G401.6 (cell line): ENCODE measurements around the gene GRID1.
"Not testable (repeated sequence)": the region's sequence is repeated elsewhere in the genome, so short reads cannot be mapped to it uniquely, and the experiment has no call there.

Experiments
- FAIRE-seq: peaks from 2 replicates; lab custom pipeline; 2012; peaks lifted over from hg19 to GRCh38; lab: Jason Lieb, UNC

The GRID1 gene

GRCh38 chr10:85788570-85788969, 578.0 kb downstream of the GRID1 start:
- no peak for FAIRE-seq

GRCh38 chr10:85787881-85788280, 578.7 kb downstream of the GRID1 start:
- no peak for FAIRE-seq

GRCh38 chr10:85787393-85787792, 579.2 kb downstream of the GRID1 start:
- FAIRE-seq, result no peak

GRCh38 chr10:85786401-85786899, 580.1 kb downstream of the GRID1 start:
- no peak for FAIRE-seq

- FAIRE-seq, result no peak
Measured at GRCh38 chr10:85784792-85785191, 581.8 kb downstream of the GRID1 start.

- no peak for FAIRE-seq
Measured at GRCh38 chr10:85781404-85781803, 585.2 kb downstream of the GRID1 start.

- no peak for FAIRE-seq
Measured at GRCh38 chr10:85778074-85778473, 588.5 kb downstream of the GRID1 start.

- FAIRE-seq, result no peak
Measured at GRCh38 chr10:85767891-85768290, 598.7 kb downstream of the GRID1 start.

GRCh38 chr10:85764108-85764507, 602.5 kb downstream of the GRID1 start:
- no peak for FAIRE-seq

GRCh38 chr10:85761906-85762445, 604.6 kb downstream of the GRID1 start:
- no peak for FAIRE-seq

GRCh38 chr10:85741626-85742300, 624.8 kb downstream of the GRID1 start:
- FAIRE-seq, result no peak

- FAIRE-seq, result no peak
Measured at GRCh38 chr10:85735997-85736396, 630.6 kb downstream of the GRID1 start.

- no peak for FAIRE-seq
Measured at GRCh38 chr10:85734791-85735190, 631.8 kb downstream of the GRID1 start.

GRCh38 chr10:85724215-85724614, 642.4 kb downstream of the GRID1 start:
- FAIRE-seq, result no peak

- no peak for FAIRE-seq
Measured at GRCh38 chr10:85720931-85721590, 645.5 kb downstream of the GRID1 start.

- FAIRE-seq, result no peak
Measured at GRCh38 chr10:85719408-85719807, 647.2 kb downstream of the GRID1 start.

GRCh38 chr10:85713885-85714284, 652.7 kb downstream of the GRID1 start:
- FAIRE-seq, result no peak

GRCh38 chr10:85702768-85703167, 663.8 kb downstream of the GRID1 start:
- FAIRE-seq, result no peak

- FAIRE-seq, result not testable (repeated sequence)
Measured at GRCh38 chr10:85699066-85699465, 667.5 kb downstream of the GRID1 start.

GRCh38 chr10:85696893-85697292, 669.7 kb downstream of the GRID1 start:
- FAIRE-seq, result no peak

- FAIRE-seq, result no peak
Measured at GRCh38 chr10:85682621-85683020, 684.0 kb downstream of the GRID1 start.

GRCh38 chr10:85679710-85680109, 686.9 kb downstream of the GRID1 start:
- FAIRE-seq, result no peak

GRCh38 chr10:85679061-85679460, 687.5 kb downstream of the GRID1 start:
- no peak for FAIRE-seq

GRCh38 chr10:85674851-85675250, 691.7 kb downstream of the GRID1 start:
- no peak for FAIRE-seq
